Cardiac muscle cell (in vitro differentiated cells and primary cell): ENCODE results near the gene BRD4. TPM values are rescaled to one million over a fixed set of nuclear protein-coding genes. Genes with fewer than 3 reads are reported as not detected.
"Not testable (repeated sequence)": the region's sequence is repeated elsewhere in the genome, so short reads cannot be mapped to it uniquely, and the experiment has no call there.

Source experiments
- DNase-seq, 2 donors: peaks; one replicate each; pipeline versions ENCODE4 v3.0.0 to v3.0.0-alpha.2; 2010 to 2017; ENCODE audit warnings: low read depth in 1 of 2, low spot score in 1 of 2
- H3K27ac ChIP-seq: fragments of 200-600 bp; sonication (generic); 2 replicates; pipeline ENCODE4 v1.5.1; 2016
- H3K27me3 ChIP-seq: fragments of 200-600 bp; sonication (generic); 2 replicates; pipeline ENCODE4 v1.6.0; 2016; ENCODE audit warnings: control low read depth
- H3K36me3 ChIP-seq: fragments of 200-600 bp; sonication (generic); 2 replicates; pipeline ENCODE4 v1.5.1; 2016; ENCODE audit warnings: control low read depth
- H3K4me1 ChIP-seq: fragments of 200-600 bp; sonication (generic); 2 replicates; pipeline ENCODE4 v1.8.1; 2017; ENCODE audit warnings: low read depth, mild to moderate bottlenecking, mixed run types
- H3K4me3 ChIP-seq: fragments of 200-600 bp; sonication (generic); 2 replicates; pipeline ENCODE4 v1.5.1; 2016; ENCODE audit warnings: mild to moderate bottlenecking
- H3K9me3 ChIP-seq: fragments of 200-600 bp; sonication (generic); 2 replicates; pipeline ENCODE4 v1.5.1; 2017; ENCODE audit warnings: low read depth, mild to moderate bottlenecking, control low read depth
- polyA plus RNA-seq: library from polyadenylated mRNA; unstranded; fragments of >200 nt; fragmentation: Nextera tagmentation; extraction: Ambion mirVana; gene quantifications from 2 replicates; pipeline ENCODE4 v1.2.1, GENCODE V29; 2016
- total RNA-seq: library from RNA; depleted of rRNA; stranded (reverse); fragments of >200 nt; gene quantifications from 2 replicates; pipeline ENCODE4 v1.2.3, GENCODE V29; 2016
- TF ChIP-seq, protein P1 (sequence below): IDR thresholded peaks from 2 replicates; pipeline ENCODE4 v1.5.1; 2012; ENCODE audit warnings: low read depth, mild to moderate bottlenecking, low read length

BRD4 gene
- total and polyA plus RNA-seq, 2 experiments from 2014 or later = 42.5 to 86.1 TPM

DNA sequence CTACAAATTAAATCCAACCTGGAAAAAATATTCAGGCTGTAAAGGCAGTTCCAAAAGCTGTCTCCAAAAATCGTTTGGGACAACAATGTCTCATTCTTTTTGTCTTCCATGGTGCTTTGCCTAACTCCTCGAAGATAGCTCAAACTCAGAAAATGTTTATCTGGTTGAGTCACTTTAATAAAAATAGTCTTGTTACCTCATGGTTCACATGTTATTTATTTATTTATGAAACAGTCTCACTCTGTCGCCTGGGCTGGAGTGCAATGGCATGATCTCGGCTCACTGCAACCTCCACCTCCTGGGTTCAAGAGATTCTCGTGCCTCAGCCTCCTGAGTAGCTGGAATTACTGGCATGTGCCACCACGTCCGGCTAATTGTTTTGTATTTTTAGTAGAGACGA, 4.9 kb upstream of the BRD4 start:
- TF ChIP-seq, protein P1, sequence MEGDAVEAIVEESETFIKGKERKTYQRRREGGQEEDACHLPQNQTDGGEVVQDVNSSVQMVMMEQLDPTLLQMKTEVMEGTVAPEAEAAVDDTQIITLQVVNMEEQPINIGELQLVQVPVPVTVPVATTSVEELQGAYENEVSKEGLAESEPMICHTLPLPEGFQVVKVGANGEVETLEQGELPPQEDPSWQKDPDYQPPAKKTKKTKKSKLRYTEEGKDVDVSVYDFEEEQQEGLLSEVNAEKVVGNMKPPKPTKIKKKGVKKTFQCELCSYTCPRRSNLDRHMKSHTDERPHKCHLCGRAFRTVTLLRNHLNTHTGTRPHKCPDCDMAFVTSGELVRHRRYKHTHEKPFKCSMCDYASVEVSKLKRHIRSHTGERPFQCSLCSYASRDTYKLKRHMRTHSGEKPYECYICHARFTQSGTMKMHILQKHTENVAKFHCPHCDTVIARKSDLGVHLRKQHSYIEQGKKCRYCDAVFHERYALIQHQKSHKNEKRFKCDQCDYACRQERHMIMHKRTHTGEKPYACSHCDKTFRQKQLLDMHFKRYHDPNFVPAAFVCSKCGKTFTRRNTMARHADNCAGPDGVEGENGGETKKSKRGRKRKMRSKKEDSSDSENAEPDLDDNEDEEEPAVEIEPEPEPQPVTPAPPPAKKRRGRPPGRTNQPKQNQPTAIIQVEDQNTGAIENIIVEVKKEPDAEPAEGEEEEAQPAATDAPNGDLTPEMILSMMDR = no peak

DNA sequence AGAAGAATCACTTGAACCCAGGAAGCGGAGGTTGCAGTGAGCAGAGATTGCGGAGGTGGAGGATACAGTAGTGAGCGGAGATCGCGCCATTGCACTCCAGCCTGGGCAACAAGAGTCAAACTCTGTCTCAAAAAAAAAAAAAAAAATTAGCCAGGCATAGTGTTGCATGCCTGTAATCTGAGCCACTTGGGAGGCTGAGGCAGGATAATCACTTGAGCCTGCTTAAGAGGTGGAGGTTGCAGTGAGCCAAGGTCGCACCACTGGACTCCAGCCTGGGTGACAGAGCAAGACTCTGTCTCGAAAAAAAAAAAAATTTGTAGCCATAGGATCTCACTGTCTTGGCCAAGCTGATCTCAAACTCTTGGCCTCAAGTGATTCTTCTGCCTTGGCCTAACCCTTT, 3.7 kb upstream of the BRD4 start:
- not testable (repeated sequence) for H3K27me3 ChIP-seq, H3K4me1 ChIP-seq, H3K36me3 ChIP-seq, H3K4me3 ChIP-seq, H3K27ac ChIP-seq, H3K9me3 ChIP-seq
- peak in 1 of 2 donors; percentile 26 for DNase-seq

More for the DNA sequence above, 4.9 kb upstream of the BRD4 start:
- Histone ChIP-seq H3K36me3 (no peaks in the 10 kb centered on the region), H3K4me3 (no peak overlapping the region), H3K9me3 (no peaks in the 10 kb centered on the region), H3K4me1 (peaks cover 8% of the 10 kb centered on the region), H3K27ac (no peak overlapping the region), H3K27me3 (no peaks in the 10 kb centered on the region)
- DNase-seq = peak in 1 of 2 donors; percentile 38

DNA sequence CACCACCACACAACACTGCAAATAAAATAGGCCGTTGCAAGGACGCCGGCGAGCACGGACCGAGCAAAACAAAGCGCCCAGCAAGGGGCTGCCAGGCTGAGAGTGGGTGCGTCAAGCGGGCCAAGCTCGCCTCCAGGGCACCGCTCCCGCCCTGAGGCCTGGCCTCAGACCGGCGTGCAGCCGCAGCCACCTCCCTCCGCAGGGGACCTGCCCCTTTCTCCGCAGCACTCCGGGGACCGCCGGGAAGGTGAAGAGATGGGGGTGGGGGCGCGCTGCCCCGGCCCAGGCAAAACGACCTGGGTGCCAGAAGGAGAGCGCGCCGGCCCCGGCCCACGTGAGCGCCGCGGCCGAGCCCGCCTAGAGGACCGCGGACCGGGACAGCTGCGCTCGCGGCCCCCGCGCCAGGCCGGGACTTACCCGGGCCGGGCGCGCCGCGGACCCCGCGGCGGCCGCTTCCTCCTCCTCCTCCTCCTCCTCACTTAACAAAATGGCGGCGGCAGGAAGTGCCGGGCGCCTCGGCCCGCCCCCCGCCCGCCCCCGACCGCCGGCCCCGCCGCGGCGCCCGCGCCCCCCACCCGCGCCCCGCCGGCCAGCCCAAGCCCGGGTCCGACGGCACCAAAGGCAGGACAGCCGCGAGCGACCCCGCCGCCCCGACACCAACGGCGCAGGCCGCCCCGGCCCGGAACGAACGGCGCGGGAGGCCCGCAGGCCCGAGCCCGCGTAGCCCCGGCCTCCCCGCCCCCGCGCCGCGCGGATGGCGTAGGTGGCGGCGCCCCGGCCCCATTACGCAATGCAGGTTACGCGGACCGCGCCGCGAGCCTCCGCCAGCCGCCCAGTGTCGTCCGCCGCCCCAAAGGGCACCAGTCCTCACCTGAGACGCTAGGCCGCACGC, 674 bp downstream of the BRD4 start:
- H3K27ac ChIP-seq = peak overlapping the region; percentile 100
- no peaks in the 10 kb centered on the region for H3K27me3 ChIP-seq
- H3K4me3 ChIP-seq = peak overlapping the region; percentile 97
- H3K9me3 ChIP-seq = no peaks in the 10 kb centered on the region
- H3K4me1 ChIP-seq = peaks cover 45% of the 10 kb centered on the region
- peak; percentile 63 to 71 for DNase-seq
- no peaks in the 10 kb centered on the region for H3K36me3 ChIP-seq
- TF ChIP-seq, protein P1 = no peak

DNA sequence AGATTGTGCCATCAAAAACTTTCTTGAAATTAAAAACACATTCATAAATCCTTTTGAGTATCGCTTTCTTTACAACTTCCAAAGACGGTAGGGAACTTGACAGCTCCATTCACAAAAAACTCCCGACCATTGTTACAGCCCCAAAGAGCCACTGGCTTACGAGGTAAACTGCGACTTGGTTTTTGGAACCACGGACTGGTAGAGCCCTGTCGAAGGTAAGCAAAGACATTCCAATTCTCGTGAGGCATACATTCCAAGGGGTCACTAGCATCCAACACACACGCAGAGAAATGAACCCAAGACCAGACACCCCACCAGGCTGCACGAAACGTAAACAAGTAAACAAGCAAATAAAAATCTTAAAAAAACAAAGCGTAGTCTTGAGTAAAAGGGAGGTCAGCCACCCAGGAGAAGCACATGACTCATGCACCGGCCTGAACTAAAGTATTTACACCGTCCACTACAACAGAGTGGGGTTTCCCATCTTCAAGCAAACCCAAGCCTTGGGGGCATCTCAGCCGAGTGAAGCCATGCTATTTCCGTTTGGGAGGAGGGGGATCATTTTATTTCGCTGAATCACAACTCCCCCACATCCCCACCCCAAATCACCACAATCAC, 1.4 kb downstream of the BRD4 start:
- Histone ChIP-seq H3K9me3 (no peaks in the 10 kb centered on the region), H3K36me3 (no peaks in the 10 kb centered on the region), H3K27ac (peak overlapping the region; percentile 100), H3K27me3 (no peaks in the 10 kb centered on the region), H3K4me1 (peaks cover 47% of the 10 kb centered on the region), H3K4me3 (peak overlapping the region; percentile 97)
- DNase-seq = peak; percentile 19 to 64
- TF ChIP-seq, protein P1 = no peak

DNA sequence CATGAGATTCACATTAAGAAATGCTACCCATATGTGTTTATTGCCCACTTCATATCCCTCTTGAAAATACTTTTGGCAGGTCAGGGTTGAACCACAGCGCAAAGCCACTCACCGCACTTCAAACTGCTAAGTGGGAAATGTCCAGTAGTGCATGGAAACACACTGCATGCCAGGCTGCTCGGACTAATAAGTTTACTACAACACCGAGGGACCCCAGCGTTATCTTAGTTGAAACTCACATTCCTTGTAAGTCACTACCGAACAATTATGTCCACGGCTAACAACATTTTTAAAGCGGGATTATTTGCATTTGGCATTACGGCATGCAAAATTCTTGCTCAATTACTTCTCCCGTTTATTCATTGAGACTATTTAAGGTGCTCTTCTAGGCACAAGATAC, 4.0 kb downstream of the BRD4 start:
- TF ChIP-seq, protein P1 = no peak
- H3K27ac ChIP-seq = peak overlapping the region; percentile 100
- H3K4me3 ChIP-seq = peak overlapping the region; percentile 8
- no peaks in the 10 kb centered on the region for H3K27me3 ChIP-seq
- peaks cover 66% of the 10 kb centered on the region for H3K4me1 ChIP-seq
- no peaks in the 10 kb centered on the region for H3K9me3 ChIP-seq
- DNase-seq = peak in 1 of 2 donors; percentile 88
- H3K36me3 ChIP-seq = no peaks in the 10 kb centered on the region
